ENCODE measurements around the gene HOXA6.

DNA sequence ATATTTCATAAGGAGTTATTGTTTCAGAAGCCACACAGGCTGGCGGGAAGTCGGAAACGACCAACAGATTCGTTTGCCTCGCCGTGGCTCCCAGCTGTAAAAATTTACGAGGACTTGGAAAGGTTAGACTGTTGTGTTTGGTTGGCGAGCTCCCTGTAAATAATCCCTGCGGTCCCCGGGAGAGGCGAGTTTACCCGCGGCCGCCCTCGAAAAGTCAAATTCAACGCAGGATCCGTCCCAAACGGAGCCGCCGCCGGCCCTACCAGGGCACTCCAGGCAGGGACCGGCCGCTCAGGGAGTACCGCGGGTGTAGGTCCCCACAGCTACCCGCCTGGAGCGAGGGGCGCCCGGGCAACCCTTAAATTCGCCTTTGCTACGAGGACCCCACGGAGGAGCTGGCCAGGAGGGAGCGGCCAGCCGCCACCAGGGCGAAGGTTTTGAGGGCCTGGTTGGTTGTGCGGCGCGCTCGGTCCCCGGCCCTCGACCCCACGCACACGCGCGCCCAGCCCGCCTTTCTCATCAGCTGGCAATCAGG, 18.5 kb upstream of the HOXA6 start:
- TF ChIP-seq POLR2A (IDR thresholded peaks at IDR 0.05), result no peak
- TF ChIP-seq, protein P1, sequence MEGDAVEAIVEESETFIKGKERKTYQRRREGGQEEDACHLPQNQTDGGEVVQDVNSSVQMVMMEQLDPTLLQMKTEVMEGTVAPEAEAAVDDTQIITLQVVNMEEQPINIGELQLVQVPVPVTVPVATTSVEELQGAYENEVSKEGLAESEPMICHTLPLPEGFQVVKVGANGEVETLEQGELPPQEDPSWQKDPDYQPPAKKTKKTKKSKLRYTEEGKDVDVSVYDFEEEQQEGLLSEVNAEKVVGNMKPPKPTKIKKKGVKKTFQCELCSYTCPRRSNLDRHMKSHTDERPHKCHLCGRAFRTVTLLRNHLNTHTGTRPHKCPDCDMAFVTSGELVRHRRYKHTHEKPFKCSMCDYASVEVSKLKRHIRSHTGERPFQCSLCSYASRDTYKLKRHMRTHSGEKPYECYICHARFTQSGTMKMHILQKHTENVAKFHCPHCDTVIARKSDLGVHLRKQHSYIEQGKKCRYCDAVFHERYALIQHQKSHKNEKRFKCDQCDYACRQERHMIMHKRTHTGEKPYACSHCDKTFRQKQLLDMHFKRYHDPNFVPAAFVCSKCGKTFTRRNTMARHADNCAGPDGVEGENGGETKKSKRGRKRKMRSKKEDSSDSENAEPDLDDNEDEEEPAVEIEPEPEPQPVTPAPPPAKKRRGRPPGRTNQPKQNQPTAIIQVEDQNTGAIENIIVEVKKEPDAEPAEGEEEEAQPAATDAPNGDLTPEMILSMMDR (IDR thresholded peaks at IDR 0.05), result no peak
